ENCODE results near the gene NCF4. TPM values are rescaled to one million over a fixed set of nuclear protein-coding genes. Genes with fewer than 3 reads are reported as not detected.

NCF4 gene
- total RNA-seq, 1 experiment from 2014 or later: not detected

DNA sequence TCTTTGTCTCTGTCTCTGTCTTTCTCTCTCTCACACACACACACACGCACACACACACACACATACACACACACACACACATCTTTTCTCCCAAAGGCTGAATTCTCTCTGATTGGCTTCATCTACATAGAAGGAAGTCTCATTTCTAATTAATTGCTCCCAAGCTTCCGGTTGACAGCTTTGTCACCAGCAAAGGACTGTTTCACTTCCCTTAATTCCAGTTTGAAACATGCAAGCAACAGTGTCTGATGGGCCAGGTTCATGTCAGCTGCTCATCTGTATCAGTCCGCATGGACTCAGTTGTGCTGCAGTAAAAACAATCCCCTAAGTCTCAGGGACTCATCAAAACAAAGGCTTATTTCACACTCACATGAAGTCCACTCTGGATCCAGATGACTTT is 27.7 kb upstream of the NCF4 start:
- H3K23me2 ChIP-seq (ENCODE audit: insufficient read length, low read depth, low read length, poor library complexity, severe bottlenecking): no peaks in the 10 kb centered on the region
- no peak overlapping the region for H2BK12ac ChIP-seq (ENCODE audit: insufficient read length, low read depth, low read length)
- H4K5ac ChIP-seq (ENCODE audit: insufficient read length, low read depth, low read length): no peak overlapping the region
- no peak overlapping the region for H2AFZ ChIP-seq (ENCODE audit: low read length)
- no peak overlapping the region for H3K14ac ChIP-seq (ENCODE audit: insufficient read depth, low read length)
- H4K91ac ChIP-seq (ENCODE audit: insufficient read length, low read depth, low read length): no peak overlapping the region
- no peaks in the 10 kb centered on the region for H3K27me3 ChIP-seq (ENCODE audit: insufficient read depth, low read length)
- H3K9me3 Mint-ChIP-seq: peaks cover 11 to 13% of the 10 kb centered on the region in 2 experiments
- no peak overlapping the region for H3K56ac ChIP-seq (ENCODE audit: insufficient read length, low read depth, low read length)
- no peak overlapping the region for H3K18ac ChIP-seq (ENCODE audit: insufficient read length, low read depth, low read length)
- no peak overlapping the region for H2BK120ac ChIP-seq (ENCODE audit: low read depth, low read length, poor library complexity, severe bottlenecking)
- H3K4ac ChIP-seq (ENCODE audit: low read depth, low read length): no peak overlapping the region
- no peak overlapping the region for H2AK5ac ChIP-seq (ENCODE audit: insufficient read length, low read length)
- no peak overlapping the region for H3K4me3 Mint-ChIP-seq
- H3K9ac ChIP-seq (ENCODE audit: extremely low read depth, insufficient read length, low read length): no peak overlapping the region
- H2BK20ac ChIP-seq (ENCODE audit: low read depth, low read length, poor library complexity, severe bottlenecking): no peak overlapping the region
- no peak overlapping the region for H3K27ac ChIP-seq (ENCODE audit: insufficient read length, low read depth, low read length)
- no peak overlapping the region for H3T11ph ChIP-seq (ENCODE audit: low read length)
- no peak overlapping the region for H4K8ac ChIP-seq (replicated peaks; ENCODE audit: insufficient read length, low read depth, low read length)
- DNase-seq: no peak
- H3K27me3 Mint-ChIP-seq (ENCODE audit: low read depth): peaks cover 42% of the 10 kb centered on the region
- no peaks in the 10 kb centered on the region for H4K20me1 ChIP-seq (ENCODE audit: control insufficient read depth, insufficient read depth, insufficient read length)
- H3K27ac Mint-ChIP-seq: no peak overlapping the region
- TF ChIP-seq, protein P1, sequence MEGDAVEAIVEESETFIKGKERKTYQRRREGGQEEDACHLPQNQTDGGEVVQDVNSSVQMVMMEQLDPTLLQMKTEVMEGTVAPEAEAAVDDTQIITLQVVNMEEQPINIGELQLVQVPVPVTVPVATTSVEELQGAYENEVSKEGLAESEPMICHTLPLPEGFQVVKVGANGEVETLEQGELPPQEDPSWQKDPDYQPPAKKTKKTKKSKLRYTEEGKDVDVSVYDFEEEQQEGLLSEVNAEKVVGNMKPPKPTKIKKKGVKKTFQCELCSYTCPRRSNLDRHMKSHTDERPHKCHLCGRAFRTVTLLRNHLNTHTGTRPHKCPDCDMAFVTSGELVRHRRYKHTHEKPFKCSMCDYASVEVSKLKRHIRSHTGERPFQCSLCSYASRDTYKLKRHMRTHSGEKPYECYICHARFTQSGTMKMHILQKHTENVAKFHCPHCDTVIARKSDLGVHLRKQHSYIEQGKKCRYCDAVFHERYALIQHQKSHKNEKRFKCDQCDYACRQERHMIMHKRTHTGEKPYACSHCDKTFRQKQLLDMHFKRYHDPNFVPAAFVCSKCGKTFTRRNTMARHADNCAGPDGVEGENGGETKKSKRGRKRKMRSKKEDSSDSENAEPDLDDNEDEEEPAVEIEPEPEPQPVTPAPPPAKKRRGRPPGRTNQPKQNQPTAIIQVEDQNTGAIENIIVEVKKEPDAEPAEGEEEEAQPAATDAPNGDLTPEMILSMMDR (conservative IDR thresholded peaks at IDR 0.05): no peak
- no peaks in the 10 kb centered on the region; the same call in 1 of the 2 replicates for H3K79me2 ChIP-seq (ENCODE audit: insufficient read depth, low read length)
- H3K23ac ChIP-seq (ENCODE audit: insufficient read length, low read depth, low read length): no peak overlapping the region
- H2BK15ac ChIP-seq (ENCODE audit: low read depth, low read length): no peak overlapping the region
- H3K4me1 ChIP-seq (ENCODE audit: insufficient read depth, low read length): no peaks in the 10 kb centered on the region
- H3K36me3 Mint-ChIP-seq (ENCODE audit: insufficient read depth in 1 of 3, low read depth in 3 of 3): peaks cover 0 to 6% (median 2%) of the 10 kb centered on the region in 3 experiments; a peak in 4 of 7 replicates
- H3K4me2 ChIP-seq (ENCODE audit: insufficient read depth, insufficient read length, low read length): no peak overlapping the region
- no CpG with 5 or more reads among the region's 3 CpGs for WGBS (ENCODE audit: extremely low coverage, insufficient read length, low lambda C conversion rate)
- H3K4me1 Mint-ChIP-seq: peaks cover 5 to 7% of the 10 kb centered on the region in 2 experiments; a peak in 2 of 4 replicates
- H3K79me1 ChIP-seq (ENCODE audit: insufficient read depth, low read depth, low read length, poor library complexity, severe bottlenecking): no peaks in the 10 kb centered on the region
- H3K9me3 ChIP-seq (ENCODE audit: control insufficient read depth, low read depth, low read length): no peaks in the 10 kb centered on the region
- no peak overlapping the region for H2BK5ac ChIP-seq (ENCODE audit: insufficient read length, low read length)
